HepG2 (cell line): ENCODE results near the gene NPW. TPM values are rescaled to one million over a fixed set of nuclear protein-coding genes. Genes with fewer than 3 reads are reported as not detected.

Experiments
- CHCHD3 ChIP-seq: sonication (generic); formaldehyde crosslinking; IDR thresholded peaks from 2 replicates; pipeline ENCODE4 v1.8.0; 2022; ENCODE audit warnings: mild to moderate bottlenecking, missing genetic modification reagents, moderate library complexity
- CHD2 ChIP-seq: IDR thresholded peaks from 2 replicates; pipeline ENCODE4 v1.6.1; 2011; ENCODE audit warnings: low read depth, low read length, improper control_type of control experiment
- GATAD1 ChIP-seq: IDR thresholded peaks from 2 replicates; pipeline ENCODE4 v1.6.1; 2016; ENCODE audit warnings: missing genetic modification reagents, missing compliant biosample characterization
- HNRNPL ChIP-seq: fragments of 200-400 bp; formaldehyde crosslinking; IDR thresholded peaks from 2 replicates; pipeline ENCODE4 v1.6.1; 2017; ENCODE audit warnings: mild to moderate bottlenecking, low read depth, low read length
- MYNN ChIP-seq: sonication (generic); formaldehyde crosslinking; IDR thresholded peaks from 2 replicates; pipeline ENCODE4 v1.4.0; 2020; ENCODE audit warnings: mild to moderate bottlenecking, low read depth, missing genetic modification reagents
- RFX3 ChIP-seq: IDR thresholded peaks from 2 replicates; pipeline ENCODE4 v1.6.1; 2016; ENCODE audit warnings: missing biosample characterization, missing genetic modification reagents
- RXRA ChIP-seq: sonication (generic); formaldehyde crosslinking; IDR thresholded peaks from 2 replicates; pipeline ENCODE4 v1.5.1; 2020; ENCODE audit warnings: missing genetic modification reagents
- SCMH1 ChIP-seq: sonication (generic); formaldehyde crosslinking; IDR thresholded peaks from 2 replicates; pipeline ENCODE4 v1.9.0; 2021; ENCODE audit warnings: missing genetic modification reagents, mild to moderate bottlenecking, borderline replicate concordance
- SPEN ChIP-seq: sonication (generic); formaldehyde crosslinking; IDR thresholded peaks from 2 replicates; pipeline ENCODE4 v1.5.1; 2020; ENCODE audit warnings: low read depth, mild to moderate bottlenecking, missing genetic modification reagents
- ZBTB38 ChIP-seq: sonication (generic); formaldehyde crosslinking; IDR thresholded peaks from 2 replicates; pipeline ENCODE4 v1.5.1; 2020; ENCODE audit warnings: mild to moderate bottlenecking, missing genetic modification reagents
- ZFP82 ChIP-seq: sonication (generic); formaldehyde crosslinking; IDR thresholded peaks from 2 replicates; pipeline ENCODE4 v1.5.1; 2020; ENCODE audit warnings: mild to moderate bottlenecking, missing genetic modification reagents, borderline replicate concordance
- ZNF205 ChIP-seq: IDR thresholded peaks from 2 replicates; pipeline ENCODE4 v1.6.1; 2018; ENCODE audit warnings: missing biosample characterization, missing genetic modification reagents
- ZNF563 ChIP-seq: sonication (generic); formaldehyde crosslinking; IDR thresholded peaks from 2 replicates; pipeline ENCODE4 v1.8.0; 2022; ENCODE audit warnings: mild to moderate bottlenecking, moderate library complexity, missing genetic modification reagents
- ZNF652 ChIP-seq: IDR thresholded peaks from 2 replicates; pipeline ENCODE4 v1.6.1; 2016; ENCODE audit warnings: low read depth, borderline replicate concordance
- ZSCAN12 ChIP-seq: sonication (generic); formaldehyde crosslinking; IDR thresholded peaks from 2 replicates; pipeline ENCODE4 v1.9.0; 2021; ENCODE audit warnings: mild to moderate bottlenecking, missing genetic modification reagents
- polyA plus RNA-seq, 8 experiments: library from polyadenylated mRNA; depleted of rRNA in 3 of 8; stranded (reverse) in 7 of 8; unstranded in 1 of 8; fragments of >200 nt; fragmentation: Illumina TruSeq in 4 of 8; extraction: Trizol in 4 of 8; gene quantifications; 2 replicates each; pipeline versions ENCODE4 v1.2.1 to v1.2.3, GENCODE V29; 2011 to 2016; ENCODE audit warnings: low read depth in 4 of 8, missing spikeins in 1 of 8, mixed read lengths in 1 of 8; ENCODE audit not compliant: insufficient read depth in 1 of 8
- total RNA-seq, 5 experiments: library from RNA; depleted of rRNA; stranded (reverse); fragments of >200 nt; fragmentation: Illumina TruSeq; extraction: Trizol; gene quantifications; 2 replicates each; pipeline ENCODE4 v1.2.3, GENCODE V29; 2016; ENCODE audit warnings: low read depth in 1 of 5
- TF ChIP-seq, protein P1 (sequence below): sonication (generic); formaldehyde crosslinking; IDR thresholded peaks from 2 replicates; pipeline ENCODE4 v1.5.1; 2020; ENCODE audit warnings: mild to moderate bottlenecking, missing genetic modification reagents, moderate library complexity
- TF ChIP-seq, protein P2 (sequence below): IDR thresholded peaks from 2 replicates; pipeline ENCODE4 v1.6.1; 2016; ENCODE audit warnings: missing compliant biosample characterization, missing genetic modification reagents, borderline replicate concordance
- TF ChIP-seq, protein P3 (sequence below): sonication (generic); formaldehyde crosslinking; IDR thresholded peaks from 2 replicates; pipeline ENCODE4 v1.4.0; 2020; ENCODE audit warnings: mild to moderate bottlenecking, missing genetic modification reagents
- TF ChIP-seq, protein P4 (sequence below): sonication (generic); formaldehyde crosslinking; IDR thresholded peaks from 2 replicates; pipeline ENCODE4 v1.8.0; 2022; ENCODE audit warnings: mild to moderate bottlenecking, missing genetic modification reagents; ENCODE audit not compliant: insufficient replicate concordance
- TF ChIP-seq, protein P5 (sequence below): sonication (generic); formaldehyde crosslinking; IDR thresholded peaks from 2 replicates; pipeline ENCODE4 v1.4.0; 2020; ENCODE audit warnings: missing genetic modification reagents
- TF ChIP-seq, protein P6 (sequence below): sonication (generic); formaldehyde crosslinking; conservative IDR thresholded peaks from 2 replicates; pipeline ENCODE4 v1.4.0; 2020; ENCODE audit warnings: missing genetic modification reagents

Gene NPW
- total and polyA plus RNA-seq, 2 of the 13 experiments (the other 11 are each of a cell fraction or from before 2014, with no cell fraction given), result 0.24 to 0.97 TPM

DNA sequence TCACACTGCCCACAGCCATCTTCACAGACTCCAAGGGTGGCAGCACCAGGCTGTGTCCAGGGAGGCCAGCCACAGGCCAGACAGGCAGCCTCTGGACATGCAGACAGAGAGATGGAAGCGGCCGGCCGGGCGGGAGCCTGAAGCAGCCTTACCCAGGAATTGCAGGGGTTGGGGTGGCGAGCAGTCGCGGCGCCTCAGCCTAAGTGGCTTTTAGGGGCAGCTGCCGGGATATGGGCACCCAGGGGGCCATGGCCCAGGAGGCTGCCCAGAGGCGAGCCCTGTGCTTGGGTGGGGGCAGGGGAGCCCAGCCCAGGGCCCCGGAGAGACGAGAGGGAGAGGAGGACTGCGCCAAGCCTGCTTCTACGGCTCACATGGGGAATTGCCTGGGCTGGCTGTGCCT is 5.7 kb downstream of the NPW start (continued):
- TF ChIP-seq MYNN (CRISPR knock-in tag) (no peak), RXRA (CRISPR knock-in tag) (no peak; the same call in 1 of the 2 replicates), HNRNPL (peak; percentile 38; the same call in 1 of the 2 replicates), GATAD1 (no peak), ZNF205 (CRISPR knock-in tag) (no peak), CHD2 (no peak), ZFP82 (CRISPR knock-in tag) (no peak), ZBTB38 (0 out of 2 replicates have a peak, but pooled peaks have one; percentile 4), CHCHD3 (CRISPR knock-in tag) (no peak), SPEN (no peak), ZNF652 (CRISPR knock-in tag) (no peak), SCMH1 (CRISPR knock-in tag) (no peak), RFX3 (CRISPR knock-in tag) (no peak), ZSCAN12 (CRISPR knock-in tag) (no peak), ZNF563 (CRISPR knock-in tag) (no peak)
- TF ChIP-seq, protein P1, sequence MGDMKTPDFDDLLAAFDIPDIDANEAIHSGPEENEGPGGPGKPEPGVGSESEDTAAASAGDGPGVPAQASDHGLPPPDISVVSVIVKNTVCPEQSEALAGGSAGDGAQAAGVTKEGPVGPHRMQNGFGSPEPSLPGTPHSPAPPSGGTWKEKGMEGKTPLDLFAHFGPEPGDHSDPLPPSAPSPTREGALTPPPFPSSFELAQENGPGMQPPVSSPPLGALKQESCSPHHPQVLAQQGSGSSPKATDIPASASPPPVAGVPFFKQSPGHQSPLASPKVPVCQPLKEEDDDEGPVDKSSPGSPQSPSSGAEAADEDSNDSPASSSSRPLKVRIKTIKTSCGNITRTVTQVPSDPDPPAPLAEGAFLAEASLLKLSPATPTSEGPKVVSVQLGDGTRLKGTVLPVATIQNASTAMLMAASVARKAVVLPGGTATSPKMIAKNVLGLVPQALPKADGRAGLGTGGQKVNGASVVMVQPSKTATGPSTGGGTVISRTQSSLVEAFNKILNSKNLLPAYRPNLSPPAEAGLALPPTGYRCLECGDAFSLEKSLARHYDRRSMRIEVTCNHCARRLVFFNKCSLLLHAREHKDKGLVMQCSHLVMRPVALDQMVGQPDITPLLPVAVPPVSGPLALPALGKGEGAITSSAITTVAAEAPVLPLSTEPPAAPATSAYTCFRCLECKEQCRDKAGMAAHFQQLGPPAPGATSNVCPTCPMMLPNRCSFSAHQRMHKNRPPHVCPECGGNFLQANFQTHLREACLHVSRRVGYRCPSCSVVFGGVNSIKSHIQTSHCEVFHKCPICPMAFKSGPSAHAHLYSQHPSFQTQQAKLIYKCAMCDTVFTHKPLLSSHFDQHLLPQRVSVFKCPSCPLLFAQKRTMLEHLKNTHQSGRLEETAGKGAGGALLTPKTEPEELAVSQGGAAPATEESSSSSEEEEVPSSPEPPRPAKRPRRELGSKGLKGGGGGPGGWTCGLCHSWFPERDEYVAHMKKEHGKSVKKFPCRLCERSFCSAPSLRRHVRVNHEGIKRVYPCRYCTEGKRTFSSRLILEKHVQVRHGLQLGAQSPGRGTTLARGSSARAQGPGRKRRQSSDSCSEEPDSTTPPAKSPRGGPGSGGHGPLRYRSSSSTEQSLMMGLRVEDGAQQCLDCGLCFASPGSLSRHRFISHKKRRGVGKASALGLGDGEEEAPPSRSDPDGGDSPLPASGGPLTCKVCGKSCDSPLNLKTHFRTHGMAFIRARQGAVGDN (CRISPR knock-in tag), result peak; percentile 48
- TF ChIP-seq, protein P2, sequence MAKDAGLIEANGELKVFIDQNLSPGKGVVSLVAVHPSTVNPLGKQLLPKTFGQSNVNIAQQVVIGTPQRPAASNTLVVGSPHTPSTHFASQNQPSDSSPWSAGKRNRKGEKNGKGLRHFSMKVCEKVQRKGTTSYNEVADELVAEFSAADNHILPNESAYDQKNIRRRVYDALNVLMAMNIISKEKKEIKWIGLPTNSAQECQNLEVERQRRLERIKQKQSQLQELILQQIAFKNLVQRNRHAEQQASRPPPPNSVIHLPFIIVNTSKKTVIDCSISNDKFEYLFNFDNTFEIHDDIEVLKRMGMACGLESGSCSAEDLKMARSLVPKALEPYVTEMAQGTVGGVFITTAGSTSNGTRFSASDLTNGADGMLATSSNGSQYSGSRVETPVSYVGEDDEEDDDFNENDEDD (CRISPR knock-in tag), result no peak
- TF ChIP-seq, protein P3, sequence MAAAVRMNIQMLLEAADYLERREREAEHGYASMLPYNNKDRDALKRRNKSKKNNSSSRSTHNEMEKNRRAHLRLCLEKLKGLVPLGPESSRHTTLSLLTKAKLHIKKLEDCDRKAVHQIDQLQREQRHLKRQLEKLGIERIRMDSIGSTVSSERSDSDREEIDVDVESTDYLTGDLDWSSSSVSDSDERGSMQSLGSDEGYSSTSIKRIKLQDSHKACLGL (CRISPR knock-in tag), result peak; percentile 32; the same call in 1 of the 2 replicates
- TF ChIP-seq, protein P4, sequence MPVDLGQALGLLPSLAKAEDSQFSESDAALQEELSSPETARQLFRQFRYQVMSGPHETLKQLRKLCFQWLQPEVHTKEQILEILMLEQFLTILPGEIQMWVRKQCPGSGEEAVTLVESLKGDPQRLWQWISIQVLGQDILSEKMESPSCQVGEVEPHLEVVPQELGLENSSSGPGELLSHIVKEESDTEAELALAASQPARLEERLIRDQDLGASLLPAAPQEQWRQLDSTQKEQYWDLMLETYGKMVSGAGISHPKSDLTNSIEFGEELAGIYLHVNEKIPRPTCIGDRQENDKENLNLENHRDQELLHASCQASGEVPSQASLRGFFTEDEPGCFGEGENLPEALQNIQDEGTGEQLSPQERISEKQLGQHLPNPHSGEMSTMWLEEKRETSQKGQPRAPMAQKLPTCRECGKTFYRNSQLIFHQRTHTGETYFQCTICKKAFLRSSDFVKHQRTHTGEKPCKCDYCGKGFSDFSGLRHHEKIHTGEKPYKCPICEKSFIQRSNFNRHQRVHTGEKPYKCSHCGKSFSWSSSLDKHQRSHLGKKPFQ, result no peak
- TF ChIP-seq, protein P5, sequence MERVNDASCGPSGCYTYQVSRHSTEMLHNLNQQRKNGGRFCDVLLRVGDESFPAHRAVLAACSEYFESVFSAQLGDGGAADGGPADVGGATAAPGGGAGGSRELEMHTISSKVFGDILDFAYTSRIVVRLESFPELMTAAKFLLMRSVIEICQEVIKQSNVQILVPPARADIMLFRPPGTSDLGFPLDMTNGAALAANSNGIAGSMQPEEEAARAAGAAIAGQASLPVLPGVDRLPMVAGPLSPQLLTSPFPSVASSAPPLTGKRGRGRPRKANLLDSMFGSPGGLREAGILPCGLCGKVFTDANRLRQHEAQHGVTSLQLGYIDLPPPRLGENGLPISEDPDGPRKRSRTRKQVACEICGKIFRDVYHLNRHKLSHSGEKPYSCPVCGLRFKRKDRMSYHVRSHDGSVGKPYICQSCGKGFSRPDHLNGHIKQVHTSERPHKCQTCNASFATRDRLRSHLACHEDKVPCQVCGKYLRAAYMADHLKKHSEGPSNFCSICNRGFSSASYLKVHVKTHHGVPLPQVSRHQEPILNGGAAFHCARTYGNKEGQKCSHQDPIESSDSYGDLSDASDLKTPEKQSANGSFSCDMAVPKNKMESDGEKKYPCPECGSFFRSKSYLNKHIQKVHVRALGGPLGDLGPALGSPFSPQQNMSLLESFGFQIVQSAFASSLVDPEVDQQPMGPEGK (CRISPR knock-in tag), result 0 out of 2 replicates have a peak, but pooled peaks have one; percentile 32
- TF ChIP-seq, protein P6, sequence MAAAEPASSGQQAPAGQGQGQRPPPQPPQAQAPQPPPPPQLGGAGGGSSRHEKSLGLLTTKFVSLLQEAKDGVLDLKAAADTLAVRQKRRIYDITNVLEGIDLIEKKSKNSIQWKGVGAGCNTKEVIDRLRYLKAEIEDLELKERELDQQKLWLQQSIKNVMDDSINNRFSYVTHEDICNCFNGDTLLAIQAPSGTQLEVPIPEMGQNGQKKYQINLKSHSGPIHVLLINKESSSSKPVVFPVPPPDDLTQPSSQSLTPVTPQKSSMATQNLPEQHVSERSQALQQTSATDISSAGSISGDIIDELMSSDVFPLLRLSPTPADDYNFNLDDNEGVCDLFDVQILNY, result no peak
